ENCODE results near the gene C16orf90. TPM values are rescaled to one million over a fixed set of nuclear protein-coding genes. Genes with fewer than 3 reads are reported as not detected.

Gene C16orf90
- total RNA-seq, 2 experiments from 2014 or later, result not detected

DNA sequence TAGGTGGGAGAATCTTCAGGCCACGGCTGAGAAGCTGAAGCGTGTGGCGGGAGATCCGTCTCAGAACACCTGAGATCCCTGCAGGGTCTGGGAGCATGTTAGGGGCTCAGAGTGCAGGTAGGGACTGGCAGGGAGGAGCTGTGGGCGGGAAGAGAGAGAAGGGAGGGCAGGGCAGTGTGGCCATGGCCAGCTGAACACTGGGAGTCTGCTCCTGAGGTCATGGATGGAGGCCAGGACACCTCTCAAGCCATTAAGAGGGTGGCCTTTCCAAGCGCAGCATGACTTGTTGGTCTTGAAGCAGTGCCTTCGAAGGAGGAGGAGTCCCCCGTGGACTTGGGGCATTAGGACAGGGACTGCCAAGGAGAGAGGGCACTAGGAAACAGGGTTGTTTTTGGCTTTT is 28.1 kb downstream of the C16orf90 start:
- peaks cover 54% of the 10 kb centered on the region for H3K4me1 Mint-ChIP-seq (ENCODE audit: low read depth)

DNA sequence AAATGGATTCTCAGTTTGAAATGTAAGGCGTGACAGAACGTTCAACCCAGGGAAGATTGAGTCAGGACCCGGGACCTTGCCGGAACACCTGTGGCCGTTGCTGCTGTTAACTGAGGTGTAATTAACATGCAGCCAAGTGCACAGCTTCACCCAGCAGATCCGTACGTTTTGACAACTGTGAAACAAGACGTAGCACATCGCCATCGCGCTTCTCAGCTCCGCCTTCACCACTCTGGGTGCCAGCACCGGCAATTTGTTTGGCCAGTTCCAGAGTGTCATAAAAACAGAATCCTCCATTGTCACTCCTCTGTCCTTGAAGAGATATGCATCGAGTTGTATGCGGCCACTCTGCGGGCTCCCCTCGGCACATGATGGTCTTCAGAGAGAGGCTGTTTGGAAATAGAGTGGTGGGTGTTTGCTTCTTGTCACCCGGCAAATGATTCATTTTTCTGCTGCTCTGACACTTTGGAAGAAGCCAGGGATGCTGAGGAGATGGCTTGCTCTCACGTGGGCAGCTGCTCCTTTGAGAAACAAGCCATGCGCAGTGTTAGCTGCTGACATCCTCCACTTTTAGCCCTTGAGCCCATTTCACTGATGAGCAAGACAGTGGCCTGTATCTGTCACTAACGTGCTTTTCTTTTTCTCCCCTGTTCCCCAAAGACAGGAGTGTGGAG is 29.2 kb downstream of the C16orf90 start:
- no peak overlapping the region for H3K27ac Mint-ChIP-seq
- intact Hi-C loops (cut with micrococcal nuclease), result no loop called here

More for the DNA sequence above, 28.1 kb downstream of the C16orf90 start:
- no peak overlapping the region for H3K4me3 Mint-ChIP-seq
- DNase-seq, result no peak
- H3K27me3 Mint-ChIP-seq (ENCODE audit: low read depth), result no peaks in the 10 kb centered on the region
- CTCF ChIA-PET, result no interaction called here
- H3K27ac Mint-ChIP-seq, result no peak overlapping the region
- intact Hi-C loops (cut with micrococcal nuclease), result no loop called here
- no peaks in the 10 kb centered on the region for H3K9me3 Mint-ChIP-seq
- H3K36me3 Mint-ChIP-seq (ENCODE audit: low read depth), result peaks cover 15% of the 10 kb centered on the region

DNA sequence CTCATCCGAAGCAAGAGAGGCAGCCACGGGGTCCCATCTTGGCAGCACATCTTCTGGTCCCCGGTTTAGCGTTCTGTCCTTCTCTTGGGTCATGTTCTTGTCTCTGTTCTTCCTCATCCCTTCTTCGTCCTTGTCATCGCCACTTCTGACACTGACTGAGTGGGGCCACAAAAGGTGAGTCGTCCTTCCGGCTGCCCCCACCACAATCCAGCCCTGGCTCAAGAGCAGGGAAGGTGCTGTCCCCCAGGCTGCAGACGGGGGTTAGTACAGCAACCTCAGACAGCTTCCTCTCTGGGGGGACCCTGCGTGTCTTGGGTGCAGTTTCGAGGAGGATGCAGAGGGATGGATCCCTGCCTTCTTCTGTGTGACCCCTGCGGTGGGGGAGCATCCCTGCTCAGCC is 30.0 kb downstream of the C16orf90 start:
- DNase-seq, result no peak
- Mint-ChIP-seq H3K27me3 (ENCODE audit: low read depth) (no peaks in the 10 kb centered on the region), H3K27ac (peak overlapping the region; percentile 41), H3K4me3 (no peak overlapping the region), H3K4me1 (ENCODE audit: low read depth) (peaks cover 63% of the 10 kb centered on the region), H3K36me3 (ENCODE audit: low read depth) (peaks cover 15% of the 10 kb centered on the region), H3K9me3 (no peaks in the 10 kb centered on the region)
- CTCF ChIA-PET, result no interaction called here
- intact Hi-C loops (cut with micrococcal nuclease), result no loop called here

More for the DNA sequence above, 29.2 kb downstream of the C16orf90 start:
- CTCF ChIA-PET, result no interaction called here
- Mint-ChIP-seq H3K4me3 (no peak overlapping the region), H3K36me3 (ENCODE audit: low read depth) (peaks cover 15% of the 10 kb centered on the region), H3K9me3 (no peaks in the 10 kb centered on the region), H3K27me3 (ENCODE audit: low read depth) (no peaks in the 10 kb centered on the region), H3K4me1 (ENCODE audit: low read depth) (peaks cover 58% of the 10 kb centered on the region)
- DNase-seq, result no peak

DNA sequence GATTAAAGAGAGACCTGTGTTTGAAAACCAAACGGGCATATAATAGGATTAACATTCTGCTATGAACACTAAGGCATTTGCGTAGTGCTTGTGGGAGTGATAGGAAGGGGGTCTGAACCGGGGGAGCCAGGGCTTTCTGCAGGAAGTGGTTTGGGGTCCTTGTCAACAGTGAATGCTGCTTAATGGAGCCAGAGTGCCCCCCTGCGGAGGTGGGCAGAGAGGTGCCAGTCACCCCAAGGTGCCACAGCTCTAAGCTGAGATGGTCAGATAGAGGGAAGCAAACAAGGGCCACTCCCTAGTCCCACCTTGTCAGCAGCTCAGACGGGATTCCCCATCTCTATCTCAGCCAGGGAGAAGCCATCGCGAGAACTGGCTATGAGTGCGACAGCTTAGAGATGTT is 34.1 kb downstream of the C16orf90 start:
- CTCF ChIA-PET, result interaction anchor here (1.5 to 1.8 kb wide), 2 partner anchors 64 to 332 kb away, joined by 3 to 4 read pairs; no protein-coding TSS in a partner anchor
- H3K4me1 Mint-ChIP-seq (ENCODE audit: low read depth), result peaks cover 61% of the 10 kb centered on the region

DNA sequence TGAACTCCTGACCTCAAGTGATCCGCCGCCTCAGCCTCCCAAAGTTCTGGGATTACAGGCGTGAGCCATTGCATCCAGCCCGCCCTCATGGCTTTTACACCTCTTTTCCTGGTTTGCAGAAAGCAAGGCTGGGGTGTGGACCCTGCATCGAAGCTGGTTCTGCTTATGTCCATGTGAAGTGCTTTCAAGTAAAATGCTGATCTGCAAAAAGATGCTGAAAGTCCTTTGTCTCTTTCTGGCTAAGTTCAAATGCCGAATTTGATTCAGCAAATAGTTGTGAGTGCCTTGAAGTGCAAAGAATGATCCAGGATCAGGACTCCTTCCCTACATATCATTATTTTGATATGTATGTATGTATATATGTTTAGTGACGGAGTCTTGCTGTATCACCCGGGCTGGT is 34.7 kb downstream of the C16orf90 start:
- CTCF ChIA-PET, result interaction anchor here (0.8 to 1.8 kb wide), 3 partner anchors 16 to 331 kb away, joined by 3 to 4 read pairs (median 3); no protein-coding TSS in a partner anchor
- Mint-ChIP-seq H3K9me3 (no peaks in the 10 kb centered on the region), H3K4me1 (ENCODE audit: low read depth) (peaks cover 57% of the 10 kb centered on the region), H3K36me3 (ENCODE audit: low read depth) (peaks cover 5% of the 10 kb centered on the region), H3K4me3 (no peak overlapping the region), H3K27ac (no peak overlapping the region), H3K27me3 (ENCODE audit: low read depth) (no peaks in the 10 kb centered on the region)
- no peak for DNase-seq
- intact Hi-C loops (cut with micrococcal nuclease), result no loop called here

More for the DNA sequence above, 34.1 kb downstream of the C16orf90 start:
- H3K4me3 Mint-ChIP-seq, result peak overlapping the region; percentile 1
- peak; percentile 67 for DNase-seq
- peaks cover 5% of the 10 kb centered on the region for H3K36me3 Mint-ChIP-seq (ENCODE audit: low read depth)
- peak overlapping the region; percentile 54 for H3K27ac Mint-ChIP-seq
- H3K27me3 Mint-ChIP-seq (ENCODE audit: low read depth), result no peaks in the 10 kb centered on the region
- intact Hi-C loops (cut with micrococcal nuclease), result no loop called here
- H3K9me3 Mint-ChIP-seq, result no peaks in the 10 kb centered on the region

DNA sequence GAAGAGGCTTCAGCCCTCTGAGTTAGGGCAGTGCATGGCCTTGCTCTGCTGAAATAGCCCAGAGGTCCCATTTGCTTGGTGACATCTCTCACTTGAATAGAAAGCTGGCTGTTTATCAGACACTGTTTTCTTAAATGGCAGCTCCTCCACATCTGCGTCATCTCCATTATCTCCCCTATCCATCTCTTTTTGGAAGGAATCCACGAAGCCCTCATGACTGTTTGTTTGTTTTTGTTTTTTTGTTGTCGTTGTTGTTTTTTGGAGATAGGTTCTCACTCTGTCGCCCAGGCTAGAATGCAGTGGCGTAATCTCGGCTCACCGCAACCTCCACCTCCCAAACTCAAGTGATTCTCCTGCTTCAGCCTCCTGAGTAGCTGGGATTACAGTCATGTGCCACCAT is 35.2 kb downstream of the C16orf90 start:
- no peak overlapping the region for H3K27ac Mint-ChIP-seq
- intact Hi-C loops (cut with micrococcal nuclease), result no loop called here
- CTCF ChIA-PET, result interaction anchor here (0.8 to 1.8 kb wide), 3 partner anchors 16 to 331 kb away, joined by 3 to 4 read pairs (median 3); no protein-coding TSS in a partner anchor

DNA sequence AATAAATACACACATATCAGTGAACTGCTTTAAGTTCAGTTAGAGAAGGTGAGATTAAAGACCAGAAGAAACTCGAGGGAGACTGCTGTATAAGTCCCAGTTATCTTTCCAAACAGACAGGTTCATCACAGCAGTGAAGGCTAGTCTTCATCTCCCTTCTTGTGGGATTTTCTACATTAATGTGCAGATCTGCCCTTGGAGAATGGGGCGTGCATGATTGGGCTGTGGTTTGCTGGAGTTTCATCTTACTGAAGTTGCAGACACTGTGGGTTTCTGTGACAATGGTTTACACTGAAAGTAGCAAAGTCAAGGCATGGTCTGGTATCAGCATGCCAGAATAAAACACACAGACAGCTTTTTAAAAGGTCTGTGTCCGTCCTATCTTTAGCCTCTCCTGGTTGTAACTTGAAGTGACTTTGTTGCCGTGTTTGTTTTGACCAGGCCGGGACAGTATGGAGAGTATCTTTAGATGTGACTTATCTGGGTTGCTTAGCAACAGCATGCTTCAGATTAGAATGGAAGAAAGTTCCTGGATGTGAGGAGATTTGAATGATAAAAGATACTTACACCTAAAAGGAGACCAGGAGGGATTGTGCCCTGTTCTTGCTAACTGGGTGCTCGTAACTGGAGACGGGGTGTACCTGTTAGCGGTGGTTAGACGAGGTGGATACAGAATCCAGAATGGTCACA is 35.7 kb downstream of the C16orf90 start:
- peak; percentile 40 for DNase-seq
- CTCF ChIA-PET, result interaction anchor here (0.8 to 1.8 kb wide), 2 partner anchors 15 to 63 kb away, joined by 3 to 4 read pairs; no protein-coding TSS in a partner anchor
- intact Hi-C loops (cut with micrococcal nuclease), result loop anchor here (2.0 to 5.0 kb wide), 2 partner anchors 118 to 277 kb away; partner anchors contain the start of gene NLRC3
- Mint-ChIP-seq H3K4me1 (ENCODE audit: low read depth) (peaks cover 53% of the 10 kb centered on the region), H3K4me3 (peak overlapping the region; percentile 88), H3K27ac (peak overlapping the region; percentile 87), H3K36me3 (ENCODE audit: low read depth) (peaks cover 1% of the 10 kb centered on the region), H3K9me3 (no peaks in the 10 kb centered on the region), H3K27me3 (ENCODE audit: low read depth) (no peaks in the 10 kb centered on the region)

More for the DNA sequence above, 35.2 kb downstream of the C16orf90 start:
- Mint-ChIP-seq H3K4me1 (ENCODE audit: low read depth) (peaks cover 53% of the 10 kb centered on the region), H3K9me3 (no peaks in the 10 kb centered on the region), H3K36me3 (ENCODE audit: low read depth) (peaks cover 1% of the 10 kb centered on the region), H3K4me3 (no peak overlapping the region), H3K27me3 (ENCODE audit: low read depth) (no peaks in the 10 kb centered on the region)
- no peak for DNase-seq

DNA sequence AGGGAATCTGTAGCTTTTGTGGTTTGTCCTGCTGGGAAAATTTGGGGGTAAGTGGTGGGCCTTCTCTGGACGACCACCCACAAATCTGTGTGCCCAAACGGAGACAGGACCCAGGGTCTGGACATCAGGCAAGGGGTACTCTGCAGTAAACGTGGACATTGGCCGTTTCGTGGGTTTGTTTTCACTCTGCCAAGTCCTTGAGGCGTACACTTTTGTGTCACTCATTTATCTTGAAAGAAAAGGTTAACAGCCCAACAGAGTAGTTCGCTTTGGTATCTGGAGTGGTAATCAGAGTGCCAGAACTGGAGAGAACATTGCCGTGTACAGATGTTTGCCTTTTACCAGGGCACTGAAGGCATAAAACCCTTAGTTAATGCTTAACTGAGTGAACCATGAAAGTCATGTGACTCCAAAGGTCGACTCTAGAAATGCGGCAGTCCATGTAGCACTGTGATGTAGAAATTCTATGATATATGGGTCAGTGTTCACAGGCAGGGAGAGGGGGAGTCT is 36.4 kb downstream of the C16orf90 start:
- H3K36me3 Mint-ChIP-seq (ENCODE audit: low read depth), result peaks cover 1% of the 10 kb centered on the region
- H3K27me3 Mint-ChIP-seq (ENCODE audit: low read depth), result no peaks in the 10 kb centered on the region
- CTCF ChIA-PET, result interaction anchor here (0.7 kb wide), 1 partner anchor 327 kb away, joined by 3 read pairs; no protein-coding TSS in a partner anchor
- H3K4me1 Mint-ChIP-seq (ENCODE audit: low read depth), result peaks cover 48% of the 10 kb centered on the region
- intact Hi-C loops (cut with micrococcal nuclease), result loop anchor here (1.0 to 5.0 kb wide), 3 partner anchors 118 to 276 kb away; partner anchors contain the start of gene NLRC3
- H3K4me3 Mint-ChIP-seq, result peak overlapping the region; percentile 88
- peak overlapping the region; percentile 87 for H3K27ac Mint-ChIP-seq
- DNase-seq, result no peak
- H3K9me3 Mint-ChIP-seq, result no peaks in the 10 kb centered on the region

DNA sequence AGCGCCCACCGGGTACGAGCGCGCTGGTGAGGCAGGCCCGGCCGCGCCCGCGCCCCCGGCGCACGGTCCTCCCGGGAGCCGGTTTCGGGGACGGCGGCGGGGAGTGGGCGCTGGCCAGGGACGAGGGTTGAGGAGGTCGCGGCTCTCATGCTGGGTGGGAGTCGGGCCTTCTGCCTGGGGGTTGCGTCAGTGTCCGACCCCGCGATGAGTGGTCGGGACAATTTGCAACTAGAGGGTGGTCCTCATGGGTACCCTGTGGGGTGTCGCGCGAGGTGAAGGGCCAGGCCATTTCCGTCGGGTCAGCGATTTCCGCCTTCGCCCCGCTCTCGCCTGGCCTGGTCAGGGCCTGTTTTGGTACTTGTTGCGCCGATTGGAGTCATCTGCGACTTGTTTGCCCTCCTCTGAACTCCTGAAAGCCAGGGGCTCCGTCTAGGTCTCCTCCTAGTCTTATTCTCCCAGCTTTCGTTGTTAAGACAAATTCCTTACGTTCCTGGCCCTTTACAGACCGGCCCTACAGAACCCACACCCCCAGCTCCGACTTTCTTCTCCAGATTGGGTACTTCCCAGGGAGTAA is 36.9 kb downstream of the C16orf90 start:
- H3K27ac Mint-ChIP-seq, result peak overlapping the region; percentile 87
- DNase-seq, result no peak
- intact Hi-C loops (cut with micrococcal nuclease), result loop anchor here (1.0 to 5.0 kb wide), 3 partner anchors 119 to 276 kb away; partner anchors contain the start of gene NLRC3
- H3K4me1 Mint-ChIP-seq (ENCODE audit: low read depth), result peaks cover 44% of the 10 kb centered on the region
- CTCF ChIA-PET, result interaction anchor here (0.7 kb wide), 1 partner anchor 327 kb away, joined by 3 read pairs; no protein-coding TSS in a partner anchor
- no peaks in the 10 kb centered on the region for H3K27me3 Mint-ChIP-seq (ENCODE audit: low read depth)
- peak overlapping the region; percentile 88 for H3K4me3 Mint-ChIP-seq
- no peaks in the 10 kb centered on the region for H3K9me3 Mint-ChIP-seq
- peaks cover 1% of the 10 kb centered on the region for H3K36me3 Mint-ChIP-seq (ENCODE audit: low read depth)

DNA sequence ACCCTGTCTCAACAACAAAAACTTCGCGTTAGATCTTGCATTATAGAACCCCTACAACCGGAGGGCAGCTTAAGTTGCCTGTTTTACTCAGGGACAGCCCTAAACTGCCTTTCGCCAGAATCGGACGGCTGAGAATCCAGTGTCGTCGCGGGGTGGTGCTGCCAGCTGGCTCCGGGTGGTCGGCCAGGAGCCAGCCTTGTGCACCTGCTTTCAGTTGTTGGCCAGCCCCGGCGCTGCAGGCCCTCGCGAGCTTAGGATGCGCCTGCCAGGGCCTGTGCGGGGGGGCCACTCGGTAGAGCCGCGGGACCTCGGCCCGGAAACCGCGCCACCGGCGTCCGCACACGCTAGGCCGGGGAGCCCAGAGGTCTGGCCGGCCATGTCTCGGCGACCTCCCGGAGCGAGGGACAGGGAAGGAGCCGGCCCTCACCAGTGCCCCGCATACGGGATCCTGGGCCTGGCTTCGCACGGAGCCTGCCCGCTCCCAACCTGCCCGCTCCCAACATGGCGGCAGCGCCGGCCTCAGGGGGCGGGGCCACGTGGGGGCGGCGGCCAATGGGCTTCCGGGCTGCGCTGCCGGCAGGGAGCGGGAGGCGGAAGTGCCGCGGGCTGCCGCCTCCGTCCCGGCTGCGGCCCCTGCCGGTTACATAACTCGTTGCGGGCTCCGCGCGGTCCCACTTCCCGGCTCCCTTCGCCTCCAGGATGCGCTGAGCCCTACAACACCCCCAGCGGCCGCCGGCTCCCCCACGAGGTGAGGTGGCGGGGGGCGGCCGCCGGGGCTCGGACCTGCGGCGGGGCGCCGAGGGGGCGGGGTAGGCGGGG is 37.6 kb downstream of the C16orf90 start:
- intact Hi-C loops (cut with micrococcal nuclease), result loop anchor here (1.0 to 5.0 kb wide), 9 partner anchors 13 to 275 kb away; partner anchors contain the start of genes NLRC3, OR1F1, TIGD7 and ZNF174
- Mint-ChIP-seq H3K27me3 (ENCODE audit: low read depth) (no peaks in the 10 kb centered on the region), H3K27ac (peak overlapping the region; percentile 88), H3K4me1 (ENCODE audit: low read depth) (peaks cover 44% of the 10 kb centered on the region), H3K9me3 (no peaks in the 10 kb centered on the region), H3K36me3 (ENCODE audit: low read depth) (peaks cover 1% of the 10 kb centered on the region), H3K4me3 (peak overlapping the region; percentile 79)
- CTCF ChIA-PET, result interaction anchor here (0.6 to 0.9 kb wide), 3 partner anchors 13 to 168 kb away, joined by 3 to 4 read pairs (median 3); no protein-coding TSS in a partner anchor
- DNase-seq, result peak; percentile 91

DNA sequence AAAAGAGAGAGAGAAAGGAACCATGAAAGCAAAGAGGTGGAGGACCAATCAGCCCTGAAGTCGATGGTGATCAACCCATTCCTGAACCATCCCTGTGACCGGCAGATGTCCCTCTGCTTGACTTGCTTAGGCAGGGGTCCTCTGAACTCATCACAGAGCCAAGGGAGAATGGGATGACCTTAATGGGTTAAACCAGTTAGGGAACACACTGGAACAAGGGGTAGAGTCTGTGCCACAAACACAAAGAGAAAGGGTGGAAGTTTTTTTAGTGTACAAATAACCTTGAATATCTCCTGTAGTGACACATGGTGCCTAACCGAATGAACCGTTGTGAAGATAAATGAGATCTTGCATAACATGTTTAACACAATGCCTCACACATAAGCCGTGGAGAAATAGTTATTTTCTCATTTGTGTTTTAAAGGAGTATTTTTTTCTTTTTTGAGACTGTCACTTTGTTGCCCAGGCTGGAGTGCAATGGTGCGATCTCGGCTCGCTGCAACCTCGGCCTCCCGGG is 40.6 kb downstream of the C16orf90 start:
- CTCF ChIA-PET, result interaction anchor here (1.1 kb wide), 1 partner anchor 11 kb away, joined by 3 read pairs; the partner anchor contains the start of genes NAA60 and ZNF597
- H3K27ac Mint-ChIP-seq, result no peak overlapping the region
- no peaks in the 10 kb centered on the region for H3K9me3 Mint-ChIP-seq
- intact Hi-C loops (cut with micrococcal nuclease), result loop anchor here (5.0 kb wide), 1 partner anchor 123 kb away; the partner anchor contains the start of gene NLRC3
- H3K4me3 Mint-ChIP-seq, result no peak overlapping the region
- DNase-seq, result no peak
- peaks cover 4% of the 10 kb centered on the region for H3K36me3 Mint-ChIP-seq (ENCODE audit: low read depth)
- peaks cover 19% of the 10 kb centered on the region for H3K4me1 Mint-ChIP-seq (ENCODE audit: low read depth)
- no peaks in the 10 kb centered on the region for H3K27me3 Mint-ChIP-seq (ENCODE audit: low read depth)
